ENCODE measurements around the gene PPP1R3C. TPM values are rescaled to one million over a fixed set of nuclear protein-coding genes. Genes with fewer than 3 reads are reported as not detected.

The PPP1R3C gene
- total RNA-seq, 1 donor from 2014 or later: 29.5 TPM

- Mint-ChIP-seq H3K27me3 (no peaks in the 10 kb centered on the region), H3K9me3 (ENCODE audit: low read depth) (no peaks in the 10 kb centered on the region), H3K4me1 (ENCODE audit: low read depth) (peaks cover 58% of the 10 kb centered on the region), H3K36me3 (ENCODE audit: insufficient read depth) (peaks cover 4% of the 10 kb centered on the region), H3K27ac (peak overlapping the region; percentile 73), H3K4me3 (ENCODE audit: low read depth) (peak overlapping the region; percentile 7)
- TF ChIP-seq, protein P1, sequence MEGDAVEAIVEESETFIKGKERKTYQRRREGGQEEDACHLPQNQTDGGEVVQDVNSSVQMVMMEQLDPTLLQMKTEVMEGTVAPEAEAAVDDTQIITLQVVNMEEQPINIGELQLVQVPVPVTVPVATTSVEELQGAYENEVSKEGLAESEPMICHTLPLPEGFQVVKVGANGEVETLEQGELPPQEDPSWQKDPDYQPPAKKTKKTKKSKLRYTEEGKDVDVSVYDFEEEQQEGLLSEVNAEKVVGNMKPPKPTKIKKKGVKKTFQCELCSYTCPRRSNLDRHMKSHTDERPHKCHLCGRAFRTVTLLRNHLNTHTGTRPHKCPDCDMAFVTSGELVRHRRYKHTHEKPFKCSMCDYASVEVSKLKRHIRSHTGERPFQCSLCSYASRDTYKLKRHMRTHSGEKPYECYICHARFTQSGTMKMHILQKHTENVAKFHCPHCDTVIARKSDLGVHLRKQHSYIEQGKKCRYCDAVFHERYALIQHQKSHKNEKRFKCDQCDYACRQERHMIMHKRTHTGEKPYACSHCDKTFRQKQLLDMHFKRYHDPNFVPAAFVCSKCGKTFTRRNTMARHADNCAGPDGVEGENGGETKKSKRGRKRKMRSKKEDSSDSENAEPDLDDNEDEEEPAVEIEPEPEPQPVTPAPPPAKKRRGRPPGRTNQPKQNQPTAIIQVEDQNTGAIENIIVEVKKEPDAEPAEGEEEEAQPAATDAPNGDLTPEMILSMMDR (IDR thresholded peaks at IDR 0.05; ENCODE audit: unreplicated experiment): no peak
- no peak for DNase-seq (ENCODE audit: low spot score, unreplicated experiment)
These were observed 43.7 kb downstream of the PPP1R3C start for GRCh38 chr10:91589015-91589657.

DNA sequence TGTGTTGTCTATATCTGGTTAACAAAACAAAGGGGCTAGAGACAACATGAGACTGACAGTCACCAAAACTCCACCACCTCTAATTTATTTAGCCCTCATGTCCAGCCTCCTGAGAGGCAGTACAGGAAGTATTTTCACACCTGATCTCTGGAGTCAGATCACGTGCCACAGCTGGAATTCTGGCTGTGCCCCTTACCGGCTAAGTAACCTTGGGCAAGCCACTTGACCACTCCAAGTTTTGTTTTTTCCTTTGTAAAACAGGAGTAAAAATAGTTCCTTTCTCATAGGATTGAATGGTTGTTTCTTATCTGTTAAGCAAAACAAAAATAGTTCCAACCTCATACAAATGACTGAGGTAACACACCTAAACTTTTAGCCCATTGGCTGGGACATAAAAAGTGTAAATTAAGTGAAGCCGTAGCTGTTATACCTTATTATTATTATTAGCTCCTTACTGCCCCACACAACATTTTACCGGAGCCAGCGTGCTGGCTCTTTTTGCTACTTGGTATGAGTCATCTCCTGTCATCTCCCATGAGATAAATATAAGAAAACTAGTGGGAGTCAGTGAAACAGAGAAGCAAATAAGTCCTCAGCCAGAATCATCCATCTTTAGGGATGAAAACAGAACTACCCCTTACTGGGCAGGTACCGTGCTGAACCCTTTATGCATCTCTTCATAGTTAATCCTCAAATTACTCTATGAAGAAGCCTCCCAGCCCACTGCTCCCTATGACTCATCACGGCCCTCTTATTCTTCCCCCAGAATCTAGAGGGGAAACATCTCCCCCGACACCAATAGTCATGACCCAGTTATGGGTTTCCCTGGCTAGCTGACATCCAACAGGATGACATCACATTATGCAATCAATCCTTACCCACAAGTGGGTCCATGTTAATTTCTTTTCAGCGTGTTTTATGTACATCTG lies 44.9 kb downstream of the PPP1R3C start:
- Mint-ChIP-seq H3K4me1 (ENCODE audit: low read depth) (peaks cover 49% of the 10 kb centered on the region), H3K27me3 (no peaks in the 10 kb centered on the region), H3K27ac (no peak overlapping the region), H3K4me3 (ENCODE audit: low read depth) (no peak overlapping the region), H3K36me3 (ENCODE audit: insufficient read depth) (peaks cover 5% of the 10 kb centered on the region), H3K9me3 (ENCODE audit: low read depth) (no peaks in the 10 kb centered on the region)
- DNase-seq (ENCODE audit: low spot score, unreplicated experiment): no peak
- TF ChIP-seq, protein P1 (IDR thresholded peaks at IDR 0.05; ENCODE audit: unreplicated experiment): no peak

DNA sequence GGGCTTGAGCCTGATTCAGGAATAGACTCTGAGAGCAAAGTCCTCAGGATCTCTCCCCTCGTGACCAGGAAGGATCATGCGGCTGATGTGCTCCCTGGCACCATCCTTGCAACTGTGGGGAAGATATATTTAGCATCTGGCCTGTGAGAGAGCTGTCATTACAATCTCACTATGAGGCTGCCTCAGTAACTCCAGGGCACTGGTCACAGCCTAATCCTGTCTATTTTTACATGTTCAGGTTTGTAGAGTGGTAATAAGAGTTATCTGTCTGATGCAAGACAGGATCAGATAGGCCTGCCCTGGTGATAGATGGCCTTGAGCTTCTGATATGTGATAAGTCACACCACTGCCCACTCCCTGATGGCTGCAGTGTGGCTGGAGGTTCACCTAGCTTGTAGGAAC lies 50.7 kb downstream of the PPP1R3C start:
- Mint-ChIP-seq H3K27me3 (no peaks in the 10 kb centered on the region), H3K27ac (no peak overlapping the region), H3K36me3 (ENCODE audit: insufficient read depth) (peaks cover 9% of the 10 kb centered on the region), H3K4me3 (ENCODE audit: low read depth) (no peak overlapping the region), H3K4me1 (ENCODE audit: low read depth) (peaks cover 4% of the 10 kb centered on the region), H3K9me3 (ENCODE audit: low read depth) (peaks cover 3% of the 10 kb centered on the region)
- DNase-seq (ENCODE audit: low spot score, unreplicated experiment): no peak
- TF ChIP-seq, protein P1 (IDR thresholded peaks at IDR 0.05; ENCODE audit: unreplicated experiment): no peak

DNA sequence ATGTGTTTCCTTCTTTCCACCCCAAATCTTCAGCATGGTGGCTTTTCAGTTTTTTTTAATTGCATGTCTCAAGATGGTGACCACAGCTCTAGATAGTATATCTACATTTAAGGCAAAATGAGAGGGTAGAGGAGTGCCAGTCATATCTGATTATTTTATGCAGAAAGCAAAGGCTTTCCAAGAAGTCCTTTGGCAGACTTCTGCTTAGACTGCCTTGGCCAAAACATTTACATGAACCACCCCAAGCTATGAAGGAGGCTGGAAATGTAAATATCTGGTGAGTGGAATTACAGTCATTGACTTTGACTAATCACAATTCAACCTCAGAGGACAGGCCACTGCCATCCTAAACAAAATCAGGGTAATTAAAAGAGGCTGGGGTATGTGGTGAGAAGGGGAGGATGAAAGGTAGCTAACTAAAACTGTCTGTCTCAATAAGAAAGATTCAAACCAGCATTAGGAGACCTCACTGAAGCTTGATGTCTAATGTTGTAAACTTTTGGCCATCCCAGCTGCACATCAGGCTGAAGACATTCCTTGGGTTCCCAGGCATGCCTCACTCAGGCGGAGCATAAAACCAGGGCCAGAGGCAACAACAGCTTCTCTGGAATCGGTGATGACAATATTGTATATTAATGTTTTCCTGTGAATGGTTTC lies 53.4 kb downstream of the PPP1R3C start:
- no peak for DNase-seq (ENCODE audit: low spot score, unreplicated experiment)
- Mint-ChIP-seq H3K27me3 (no peaks in the 10 kb centered on the region), H3K4me1 (ENCODE audit: low read depth) (peaks cover 9% of the 10 kb centered on the region), H3K9me3 (ENCODE audit: low read depth) (peaks cover 3% of the 10 kb centered on the region), H3K27ac (no peak overlapping the region), H3K36me3 (ENCODE audit: insufficient read depth) (peaks cover 8% of the 10 kb centered on the region), H3K4me3 (ENCODE audit: low read depth) (no peak overlapping the region)
- TF ChIP-seq, protein P1 (IDR thresholded peaks at IDR 0.05; ENCODE audit: unreplicated experiment): no peak

Other genes starting within 250 kb of the PPP1R3C start
- 28.6 and 33.1 TPM in 2 replicates for gene HECTD2, start 222.7 kb downstream of the PPP1R3C start, total RNA-seq
- 52.8 and 53.2 TPM in 2 replicates for gene TNKS2, start 165.4 kb upstream of the PPP1R3C start, total RNA-seq

Data from progenitor cell of endocrine pancreas (in vitro differentiated cells).